Measurements from ENCODE around the gene SLC25A28.

GRCh38 chr10:99659868-99660366 is 39.7 kb upstream of the SLC25A28 start:
- no peak for TF ChIP-seq POLR2A (IDR thresholded peaks at IDR 0.05; ENCODE audit: low read depth, low read length)
- no peak for TF ChIP-seq POLR2AphosphoS5 (IDR thresholded peaks at IDR 0.05; ENCODE audit: low read depth, low read length)

Data from GM12891 (cell line).